GM12801 (cell line): Measurements from ENCODE around the gene PPARG.

Source experiments
- CTCF ChIP-seq: IDR thresholded peaks from one replicate; pipeline ENCODE4 v1.5.1; 2011; ENCODE audit warnings: control low read depth; ENCODE audit not compliant: insufficient read length; ENCODE audit errors: extremely low read depth

PPARG gene

DNA sequence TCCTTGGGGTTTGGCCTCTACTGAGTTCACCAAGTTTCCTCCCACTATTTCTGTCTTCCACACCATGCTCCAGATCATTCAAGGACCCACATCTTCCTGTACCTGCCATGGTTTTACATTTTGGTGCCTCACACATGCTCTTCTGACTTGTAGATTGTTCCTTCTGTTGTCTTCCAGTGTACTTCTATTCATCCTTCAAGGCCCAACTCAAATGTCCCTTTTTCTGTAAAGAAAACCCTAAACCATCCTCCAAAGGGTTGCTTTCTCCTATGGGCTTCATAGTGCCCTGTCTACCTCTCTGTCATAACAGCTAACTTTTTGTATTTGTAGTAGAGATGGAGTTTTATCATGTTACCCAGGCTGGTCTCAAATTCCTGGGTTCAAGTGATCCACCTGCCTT, 175.3 kb downstream of the PPARG start:
- no peak for TF ChIP-seq CTCF

DNA sequence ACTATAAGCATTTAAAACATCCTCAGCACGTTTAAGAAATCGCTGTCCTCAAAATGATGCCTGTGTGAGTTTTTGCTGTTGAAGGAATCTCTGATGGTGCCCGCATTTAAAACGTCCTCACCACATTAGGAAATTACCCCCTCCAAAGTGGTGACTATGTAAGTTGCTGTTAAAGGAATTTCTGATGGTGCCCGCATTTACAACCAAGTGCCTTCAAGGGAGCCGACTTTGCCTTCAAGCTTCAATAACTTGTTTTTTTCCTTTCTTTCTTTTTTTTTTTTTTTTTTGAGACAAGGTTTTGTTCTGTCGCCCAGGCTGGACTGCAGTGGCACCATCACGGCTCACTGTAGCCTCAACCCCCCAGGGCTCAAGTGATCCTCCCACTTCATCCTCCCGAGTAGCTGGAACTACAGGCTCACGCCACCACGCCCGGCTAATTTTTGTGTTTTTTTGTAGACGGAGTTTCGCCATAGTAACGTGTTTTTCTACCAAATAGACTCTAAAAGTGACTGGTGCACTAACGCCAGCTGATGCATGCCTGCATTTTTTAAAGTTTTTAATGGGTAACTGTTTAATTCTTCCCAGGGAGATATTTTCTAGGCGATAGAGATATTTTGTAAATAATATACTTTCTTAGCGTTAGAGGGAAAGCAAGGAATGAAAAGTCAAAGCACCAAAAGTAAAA, 176.4 kb downstream of the PPARG start:
- TF ChIP-seq CTCF = no peak

GRCh38 chr3:12465836-12466225, 177.0 kb downstream of the PPARG start:
- no peak for TF ChIP-seq CTCF

DNA sequence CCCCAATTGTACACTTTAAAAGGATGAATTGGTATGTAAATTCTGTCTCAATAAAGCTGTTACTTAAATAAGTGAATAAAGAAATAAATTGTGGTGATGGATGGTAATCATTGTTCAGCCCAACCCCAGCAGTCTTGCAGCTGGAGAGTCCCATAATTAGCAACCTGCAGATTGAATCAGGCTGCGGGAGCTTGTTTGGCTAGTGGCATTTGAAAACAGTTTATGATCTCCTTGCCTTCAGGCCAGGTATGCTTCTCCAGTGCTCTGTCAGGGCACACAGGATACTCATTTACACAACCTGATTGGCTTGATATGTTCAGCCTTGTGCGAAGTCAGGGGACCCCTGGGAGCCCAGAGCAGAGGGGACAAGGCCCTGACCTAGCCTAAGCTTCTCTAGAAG, 178.9 kb downstream of the PPARG start:
- no peak for TF ChIP-seq CTCF

- no peak for TF ChIP-seq CTCF
Measured at GRCh38 chr3:12468276-12468675, 179.4 kb downstream of the PPARG start.

- TF ChIP-seq CTCF = no peak
Measured at GRCh38 chr3:12468757-12469156, 179.9 kb downstream of the PPARG start.

DNA sequence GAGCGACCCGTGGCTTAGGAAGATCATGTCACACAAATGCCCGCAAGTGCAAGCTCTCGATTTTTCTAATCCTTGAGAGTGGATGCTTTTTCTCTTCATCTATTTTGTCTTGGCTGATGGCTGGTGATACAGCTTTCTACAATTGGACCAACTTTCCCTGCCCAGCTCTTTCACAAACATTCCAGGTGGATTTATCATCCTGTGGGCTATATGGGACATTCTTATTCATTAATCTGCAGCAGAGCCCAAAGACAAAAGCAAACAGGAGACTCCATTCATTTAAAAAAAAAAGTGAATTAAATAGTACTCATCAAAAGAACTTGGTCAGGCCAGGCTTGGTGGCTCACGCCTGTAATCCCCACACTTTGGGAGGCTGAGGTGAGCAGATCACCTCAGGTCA, 181.2 kb downstream of the PPARG start:
- TF ChIP-seq CTCF = no peak

- no peak for TF ChIP-seq CTCF
Measured at GRCh38 chr3:12470680-12471079, 181.8 kb downstream of the PPARG start.
